ENCODE measurements around the gene RNU11. TPM values are rescaled to one million over a fixed set of nuclear protein-coding genes. Genes with fewer than 3 reads are reported as not detected.

The RNU11 gene
- total RNA-seq, 1 donor from 2014 or later, result not detected

Other genes starting within 250 kb of the RNU11 start
- 8.5 TPM for gene RCC1, start 142.6 kb upstream of the RNU11 start, total RNA-seq
- gene TRNAU1AP, start 95.5 kb upstream of the RNU11 start, total RNA-seq, result 15.9 TPM
- 1.6 TPM for gene RAB42, start 56.3 kb upstream of the RNU11 start, total RNA-seq
- 27.7 TPM for gene TAF12, start 5.5 kb upstream of the RNU11 start, total RNA-seq
- 6.5 TPM for gene GMEB1, start 20.2 kb downstream of the RNU11 start, total RNA-seq
- 37.9 TPM for gene YTHDF2, start 88.3 kb downstream of the RNU11 start, total RNA-seq
- gene OPRD1, start 163.6 kb downstream of the RNU11 start, total RNA-seq, result not detected

Measured in Right ventricle myocardium inferior (tissue), 1 donor.